GM10248 (cell line): ENCODE data around the gene ZPBP2.

ENCODE experiments used
- CTCF ChIA-PET: fragments of 300-600 bp; sonication (Branson Sonifier 250); formaldehyde crosslinking; extraction: SDS; loops from one replicate; lab custom pipeline; 2021; ENCODE audit warnings: antibody characterized with exemption; lab: Yijun Ruan, JAX
- POLR2A ChIA-PET: fragments of 350-650 bp; sonication (Branson Sonifier 250); formaldehyde crosslinking; extraction: SDS; loops from one replicate; lab custom pipeline; 2020; ENCODE audit warnings: antibody characterized with exemption; lab: Yijun Ruan, JAX
- DNase-seq: peaks from one replicate; pipeline ENCODE4 v3.0.0; 2012; ENCODE audit errors: extremely low spot score
- CTCF ChIP-seq: IDR thresholded peaks from 2 replicates; pipeline ENCODE4 v1.5.1; 2012; ENCODE audit warnings: mild to moderate bottlenecking, low read depth; ENCODE audit errors: extremely low read depth, missing control alignments, control extremely low read depth

The ZPBP2 gene

DNA sequence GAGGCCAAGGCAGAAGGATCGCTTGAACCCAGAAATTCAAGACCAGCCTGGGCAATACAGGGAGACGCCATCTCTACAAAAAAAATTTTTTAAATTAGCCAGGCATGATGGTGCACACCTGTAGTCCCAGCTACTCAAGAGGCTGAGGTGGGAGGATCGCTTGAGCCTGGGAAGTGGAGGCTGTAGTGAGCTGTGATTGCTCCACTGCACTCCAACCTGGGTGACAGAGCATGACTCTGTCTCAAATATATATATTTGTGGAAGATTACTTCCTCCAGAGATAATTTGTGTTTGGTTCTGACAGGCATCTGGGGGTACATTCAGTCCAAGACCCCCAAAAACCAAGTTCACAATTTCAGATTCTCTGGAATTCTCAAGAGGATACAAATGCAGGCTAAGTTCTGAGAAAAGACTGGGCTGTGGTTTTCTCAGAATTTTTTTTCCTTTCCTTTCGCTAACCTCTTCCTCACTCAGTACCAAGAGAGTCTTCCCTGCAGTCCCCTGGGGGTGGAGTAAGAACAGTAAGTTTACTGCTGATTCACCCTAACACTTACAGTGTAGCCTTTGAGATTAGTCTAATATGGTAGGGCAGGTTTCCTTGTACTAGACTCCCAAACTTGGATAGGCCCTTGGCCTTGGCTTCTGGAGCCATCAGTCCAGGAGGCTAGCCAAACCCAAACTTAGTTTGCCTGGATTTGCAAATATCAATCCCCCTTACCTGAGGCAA lies 35.3 kb downstream of the ZPBP2 start:
- ChIA-PET POLR2A (no interaction called here), CTCF (interaction anchor here (1.0 to 1.1 kb wide), 2 partner anchors 8 to 76 kb away, joined by 3 read pairs; no protein-coding TSS in a partner anchor)
- DNase-seq: no peak
- TF ChIP-seq CTCF: no peak

DNA sequence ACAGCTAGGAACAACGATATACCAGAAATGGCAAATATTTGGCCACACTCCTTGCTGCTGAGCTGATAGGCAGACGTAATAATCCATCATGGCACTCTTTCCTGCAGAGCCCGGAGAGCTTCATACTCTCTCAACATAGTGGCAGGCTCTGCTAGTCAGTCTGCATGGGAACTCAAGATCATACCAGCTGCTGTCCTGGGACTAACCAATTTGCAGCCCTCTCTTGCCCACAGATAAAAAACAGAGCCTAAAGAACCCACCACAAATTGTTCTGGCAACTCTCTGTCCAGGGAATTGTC lies 36.9 kb downstream of the ZPBP2 start:
- TF ChIP-seq CTCF: no peak
- CTCF ChIA-PET: interaction anchor here (1.1 kb wide), 1 partner anchor 119 kb away, joined by 3 read pairs; no protein-coding TSS in a partner anchor

GRCh38 chr17:39908789-39909352 lies 40.9 kb downstream of the ZPBP2 start:
- no peak for DNase-seq
- no peak for TF ChIP-seq CTCF
- POLR2A ChIA-PET: no interaction called here
- CTCF ChIA-PET: interaction anchor here (0.8 to 1.0 kb wide), 2 partner anchors 13 to 15 kb away, joined by 3 to 4 read pairs; no protein-coding TSS in a partner anchor

More for the DNA sequence above, 36.9 kb downstream of the ZPBP2 start:
- no peak for DNase-seq
- POLR2A ChIA-PET: no interaction called here

DNA sequence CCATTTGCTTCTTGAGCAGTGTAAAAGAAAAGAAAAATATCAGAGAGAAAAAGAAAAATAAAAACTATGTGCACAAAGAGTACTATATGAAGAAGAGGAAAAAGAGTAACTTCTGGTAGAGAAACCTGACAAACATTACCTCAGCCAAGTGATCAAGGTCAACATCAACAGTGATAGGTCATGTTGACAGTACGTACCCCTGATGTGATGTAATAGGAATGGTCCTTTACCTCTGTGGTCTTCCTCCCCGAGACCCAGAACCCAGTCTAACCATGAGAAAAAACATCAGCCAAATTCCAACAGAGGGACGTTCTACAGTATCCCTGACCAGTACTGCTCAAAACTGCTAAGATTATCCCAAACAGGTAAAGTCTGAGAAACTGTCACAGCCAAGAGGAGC lies 46.0 kb downstream of the ZPBP2 start:
- POLR2A ChIA-PET: no interaction called here

DNA sequence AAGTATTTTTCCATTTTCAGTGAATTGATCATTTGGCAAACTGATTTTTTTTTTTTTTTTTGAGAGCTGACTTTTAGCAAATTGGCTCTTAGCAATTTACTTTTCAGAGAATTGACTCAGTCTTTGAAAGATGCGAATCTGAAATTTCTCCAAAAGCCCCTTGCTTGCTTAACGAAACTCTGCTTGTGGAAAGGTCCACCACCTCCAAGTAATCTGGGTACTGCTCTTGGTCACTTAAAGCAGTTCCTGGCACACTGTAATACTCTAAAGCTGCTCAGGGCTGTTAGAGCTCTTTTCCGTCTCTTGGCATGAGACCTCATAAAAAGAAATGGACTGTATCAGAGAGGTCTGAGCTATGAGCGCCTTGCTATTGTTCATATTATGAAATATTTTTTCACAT lies 47.6 kb downstream of the ZPBP2 start:
- ChIA-PET POLR2A (interaction anchor here (1.4 kb wide), 1 partner anchor 20 kb away, joined by 3 read pairs; no protein-coding TSS in a partner anchor), CTCF (interaction anchor here (1.4 kb wide), 1 partner anchor 39 kb away, joined by 3 read pairs; no protein-coding TSS in a partner anchor)
- DNase-seq: no peak
- no peak for TF ChIP-seq CTCF

More for the DNA sequence above, 46.0 kb downstream of the ZPBP2 start:
- CTCF ChIA-PET: no interaction called here
- no peak for TF ChIP-seq CTCF
- DNase-seq: no peak

DNA sequence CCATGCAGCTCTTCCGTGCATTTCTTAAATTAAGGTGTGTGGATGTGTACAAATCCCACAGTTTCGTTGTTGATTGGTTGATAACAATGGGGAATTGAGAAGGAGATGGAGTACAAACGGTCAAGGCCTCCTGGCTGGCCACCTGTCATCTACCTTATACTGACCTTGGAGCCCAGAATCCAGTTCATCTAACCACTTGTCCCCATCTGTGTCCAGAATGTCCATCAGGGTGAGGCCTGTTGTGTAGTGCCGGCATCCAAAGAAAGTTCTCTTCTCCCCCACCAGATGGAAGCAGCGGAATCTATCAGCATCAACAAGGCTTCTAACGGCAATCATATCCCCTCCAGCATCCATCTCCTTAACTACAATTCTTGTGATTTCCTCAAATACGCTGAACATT lies 48.9 kb downstream of the ZPBP2 start:
- DNase-seq: no peak
- ChIA-PET POLR2A (no interaction called here), CTCF (interaction anchor here (1.7 kb wide), 1 partner anchor 9 kb away, joined by 3 read pairs; no protein-coding TSS in a partner anchor)
- TF ChIP-seq CTCF: no peak
